Dendritic cell treated with granulocyte-macrophage colony-stimulating factor and Interleukin-4, amounts not matched to agents 40 ng/mL and 50 ng/mL, for 4 days (primary cell): Measurements from ENCODE around the gene PSMG4.

Experiments used
- H3K27ac Mint-ChIP-seq: one replicate; pipeline ENCODE4 v1.8.0; 2022; ENCODE audit warnings: mild to moderate bottlenecking, mixed read lengths
- H3K27me3 Mint-ChIP-seq: one replicate; pipeline ENCODE4 v1.8.0; 2022; ENCODE audit warnings: mild to moderate bottlenecking, mixed read lengths
- H3K36me3 Mint-ChIP-seq: one replicate; pipeline ENCODE4 v1.8.0; 2022; ENCODE audit warnings: low read depth, mixed read lengths
- H3K4me1 Mint-ChIP-seq: one replicate; pipeline ENCODE4 v1.8.0; 2022; ENCODE audit warnings: low read depth, mixed read lengths
- H3K4me3 Mint-ChIP-seq: one replicate; pipeline ENCODE4 v1.8.0; 2022; ENCODE audit warnings: mild to moderate bottlenecking, moderate library complexity, mixed read lengths
- H3K9me3 Mint-ChIP-seq: one replicate; pipeline ENCODE4 v1.8.0; 2022; ENCODE audit warnings: mixed read lengths
- intact Hi-C: fragments of 100-400 bp; cut with micrococcal nuclease; formaldehyde crosslinking; loops from one replicate; pipeline ENCODE4 v1.15.0; 2022

The PSMG4 gene

GRCh38 chr6:3299221-3299620 is 40.5 kb downstream of the PSMG4 start:
- Mint-ChIP-seq H3K36me3 (no peaks in the 10 kb centered on the region), H3K27ac (no peak overlapping the region), H3K4me3 (no peak overlapping the region), H3K9me3 (no peaks in the 10 kb centered on the region), H3K27me3 (peaks cover 27% of the 10 kb centered on the region), H3K4me1 (no peaks in the 10 kb centered on the region)
- intact Hi-C loops = no loop called here

- peaks cover 10% of the 10 kb centered on the region for H3K9me3 Mint-ChIP-seq
- no peak overlapping the region for H3K27ac Mint-ChIP-seq
- H3K4me1 Mint-ChIP-seq = no peaks in the 10 kb centered on the region
- H3K27me3 Mint-ChIP-seq = peaks cover 24% of the 10 kb centered on the region
- intact Hi-C loops = no loop called here
- no peaks in the 10 kb centered on the region for H3K36me3 Mint-ChIP-seq
- no peak overlapping the region for H3K4me3 Mint-ChIP-seq
Measured at GRCh38 chr6:3301506-3301905, 42.8 kb downstream of the PSMG4 start.

- Mint-ChIP-seq H3K27ac (no peak overlapping the region), H3K27me3 (peaks cover 21% of the 10 kb centered on the region), H3K4me1 (no peaks in the 10 kb centered on the region), H3K9me3 (peaks cover 10% of the 10 kb centered on the region), H3K36me3 (no peaks in the 10 kb centered on the region), H3K4me3 (no peak overlapping the region)
- intact Hi-C loops = no loop called here
Measured at GRCh38 chr6:3303795-3304411, 45.2 kb downstream of the PSMG4 start.

- Mint-ChIP-seq H3K27ac (no peak overlapping the region), H3K4me1 (no peaks in the 10 kb centered on the region), H3K9me3 (peaks cover 10% of the 10 kb centered on the region), H3K4me3 (no peak overlapping the region), H3K27me3 (peaks cover 21% of the 10 kb centered on the region), H3K36me3 (no peaks in the 10 kb centered on the region)
- intact Hi-C loops = no loop called here
Measured at GRCh38 chr6:3304500-3305215, 45.9 kb downstream of the PSMG4 start.

- Mint-ChIP-seq H3K27ac (no peak overlapping the region), H3K4me1 (no peaks in the 10 kb centered on the region), H3K9me3 (peaks cover 10% of the 10 kb centered on the region), H3K36me3 (no peaks in the 10 kb centered on the region), H3K4me3 (no peak overlapping the region), H3K27me3 (peaks cover 22% of the 10 kb centered on the region)
- intact Hi-C loops = no loop called here
Measured at GRCh38 chr6:3305216-3305565, 46.4 kb downstream of the PSMG4 start.

GRCh38 chr6:3305831-3306230 is 47.1 kb downstream of the PSMG4 start:
- H3K27ac Mint-ChIP-seq = no peak overlapping the region
- H3K4me3 Mint-ChIP-seq = no peak overlapping the region
- no peaks in the 10 kb centered on the region for H3K36me3 Mint-ChIP-seq
- H3K9me3 Mint-ChIP-seq = peaks cover 10% of the 10 kb centered on the region
- H3K27me3 Mint-ChIP-seq = peaks cover 25% of the 10 kb centered on the region
- intact Hi-C loops = no loop called here
- H3K4me1 Mint-ChIP-seq = no peaks in the 10 kb centered on the region

GRCh38 chr6:3306848-3307247 is 48.1 kb downstream of the PSMG4 start:
- peaks cover 26% of the 10 kb centered on the region for H3K27me3 Mint-ChIP-seq
- no peak overlapping the region for H3K4me3 Mint-ChIP-seq
- no peaks in the 10 kb centered on the region for H3K4me1 Mint-ChIP-seq
- H3K9me3 Mint-ChIP-seq = peaks cover 10% of the 10 kb centered on the region
- H3K36me3 Mint-ChIP-seq = no peaks in the 10 kb centered on the region
- no peak overlapping the region for H3K27ac Mint-ChIP-seq
- intact Hi-C loops = no loop called here

GRCh38 chr6:3307436-3307835 is 48.7 kb downstream of the PSMG4 start:
- Mint-ChIP-seq H3K27me3 (peaks cover 22% of the 10 kb centered on the region), H3K27ac (no peak overlapping the region), H3K9me3 (peaks cover 10% of the 10 kb centered on the region), H3K36me3 (no peaks in the 10 kb centered on the region), H3K4me3 (no peak overlapping the region), H3K4me1 (peaks cover 3% of the 10 kb centered on the region)
- intact Hi-C loops = no loop called here

- Mint-ChIP-seq H3K27me3 (peaks cover 20% of the 10 kb centered on the region), H3K36me3 (no peaks in the 10 kb centered on the region), H3K27ac (no peak overlapping the region), H3K4me3 (no peak overlapping the region), H3K9me3 (peaks cover 10% of the 10 kb centered on the region), H3K4me1 (peaks cover 9% of the 10 kb centered on the region)
- intact Hi-C loops = no loop called here
Measured at GRCh38 chr6:3308106-3308505, 49.4 kb downstream of the PSMG4 start.

- Mint-ChIP-seq H3K36me3 (no peaks in the 10 kb centered on the region), H3K27ac (no peak overlapping the region), H3K27me3 (peaks cover 20% of the 10 kb centered on the region), H3K4me3 (no peak overlapping the region), H3K4me1 (peaks cover 14% of the 10 kb centered on the region), H3K9me3 (peaks cover 10% of the 10 kb centered on the region)
- intact Hi-C loops = no loop called here
Measured at GRCh38 chr6:3309391-3310050, 50.8 kb downstream of the PSMG4 start.

GRCh38 chr6:3310051-3310448 is 51.3 kb downstream of the PSMG4 start:
- Mint-ChIP-seq H3K9me3 (peaks cover 10% of the 10 kb centered on the region), H3K27me3 (peaks cover 20% of the 10 kb centered on the region), H3K4me1 (peaks cover 14% of the 10 kb centered on the region), H3K36me3 (no peaks in the 10 kb centered on the region), H3K4me3 (no peak overlapping the region), H3K27ac (no peak overlapping the region)
- intact Hi-C loops = no loop called here

GRCh38 chr6:3310703-3311102 is 52.0 kb downstream of the PSMG4 start:
- intact Hi-C loops = no loop called here

GRCh38 chr6:3311826-3312225 is 53.1 kb downstream of the PSMG4 start:
- H3K27me3 Mint-ChIP-seq = peaks cover 18% of the 10 kb centered on the region
- intact Hi-C loops = no loop called here
- no peaks in the 10 kb centered on the region for H3K36me3 Mint-ChIP-seq

More at GRCh38 chr6:3310703-3311102, 52.0 kb downstream of the PSMG4 start:
- Mint-ChIP-seq H3K36me3 (no peaks in the 10 kb centered on the region), H3K9me3 (peaks cover 6% of the 10 kb centered on the region), H3K4me3 (no peak overlapping the region), H3K27ac (no peak overlapping the region), H3K27me3 (peaks cover 18% of the 10 kb centered on the region), H3K4me1 (peaks cover 14% of the 10 kb centered on the region)

GRCh38 chr6:3312604-3313231 is 54.0 kb downstream of the PSMG4 start:
- H3K27ac Mint-ChIP-seq = no peak overlapping the region
- no peak overlapping the region for H3K4me3 Mint-ChIP-seq
- no peaks in the 10 kb centered on the region for H3K36me3 Mint-ChIP-seq
- H3K9me3 Mint-ChIP-seq = no peaks in the 10 kb centered on the region
- peaks cover 27% of the 10 kb centered on the region for H3K27me3 Mint-ChIP-seq
- intact Hi-C loops = no loop called here
- peaks cover 14% of the 10 kb centered on the region for H3K4me1 Mint-ChIP-seq

More at GRCh38 chr6:3311826-3312225, 53.1 kb downstream of the PSMG4 start:
- Mint-ChIP-seq H3K27ac (no peak overlapping the region), H3K4me1 (peaks cover 14% of the 10 kb centered on the region), H3K4me3 (no peak overlapping the region), H3K9me3 (no peaks in the 10 kb centered on the region)
